Effector memory CD4-positive, alpha-beta T cell (primary cell): ENCODE data around the gene FAHD1.

Source experiments
- DNase-seq, 3 donors: peaks; one replicate each; pipeline ENCODE4 v3.0.0-alpha.2; 2020
- H3K27ac ChIP-seq: 2 replicates; pipeline ENCODE4 v1.7.0; 2013; ENCODE audit warnings: mild to moderate bottlenecking, low read length, moderate library complexity; ENCODE audit not compliant: insufficient read depth, poor library complexity, severe bottlenecking
- H3K27me3 ChIP-seq: replicated peaks from 2 replicates; pipeline ENCODE4 v1.7.0; 2013; ENCODE audit warnings: mild to moderate bottlenecking, low read length; ENCODE audit not compliant: insufficient read depth, control insufficient read depth, poor library complexity, severe bottlenecking
- H3K36me3 ChIP-seq: 2 replicates; pipeline ENCODE4 v1.7.0; 2013; ENCODE audit warnings: mild to moderate bottlenecking, low read length, moderate library complexity; ENCODE audit not compliant: control insufficient read depth, insufficient read depth
- H3K4me1 ChIP-seq: 2 replicates; pipeline ENCODE4 v1.7.0; 2013; ENCODE audit warnings: low read length, mild to moderate bottlenecking; ENCODE audit not compliant: control insufficient read depth, insufficient read depth, poor library complexity, severe bottlenecking
- H3K4me3 ChIP-seq: 2 replicates; pipeline ENCODE4 v1.7.0; 2013; ENCODE audit warnings: low read length, low read depth, mild to moderate bottlenecking; ENCODE audit not compliant: insufficient read depth, poor library complexity, severe bottlenecking
- H3K9me3 ChIP-seq: 2 replicates; pipeline ENCODE4 v1.7.0; 2013; ENCODE audit warnings: mild to moderate bottlenecking, low read length, moderate library complexity; ENCODE audit not compliant: control insufficient read depth

Gene FAHD1

GRCh38 chr16:1845985-1846384 lies 19.0 kb downstream of the FAHD1 start:
- no peaks in the 10 kb centered on the region for H3K27me3 ChIP-seq
- H3K4me3 ChIP-seq, result no peak overlapping the region
- no peak for DNase-seq
- H3K9me3 ChIP-seq, result no peaks in the 10 kb centered on the region
- H3K36me3 ChIP-seq, result no peaks in the 10 kb centered on the region
- H3K27ac ChIP-seq, result no peak overlapping the region
- no peaks in the 10 kb centered on the region for H3K4me1 ChIP-seq

GRCh38 chr16:1846416-1846815 lies 19.4 kb downstream of the FAHD1 start:
- Histone ChIP-seq H3K4me3 (no peak overlapping the region), H3K9me3 (no peaks in the 10 kb centered on the region), H3K4me1 (no peaks in the 10 kb centered on the region), H3K27me3 (no peaks in the 10 kb centered on the region), H3K27ac (no peak overlapping the region), H3K36me3 (no peaks in the 10 kb centered on the region)
- no peak for DNase-seq

- no peak for DNase-seq
- H3K27ac ChIP-seq, result no peak overlapping the region
- no peaks in the 10 kb centered on the region for H3K9me3 ChIP-seq
- no peaks in the 10 kb centered on the region for H3K36me3 ChIP-seq
- H3K27me3 ChIP-seq, result no peaks in the 10 kb centered on the region
- H3K4me1 ChIP-seq, result no peaks in the 10 kb centered on the region
- H3K4me3 ChIP-seq, result no peak overlapping the region
Measured at GRCh38 chr16:1850981-1851380, 24.0 kb downstream of the FAHD1 start.

GRCh38 chr16:1851793-1852192 lies 24.8 kb downstream of the FAHD1 start:
- H3K9me3 ChIP-seq, result no peaks in the 10 kb centered on the region
- no peak overlapping the region for H3K4me3 ChIP-seq
- H3K36me3 ChIP-seq, result no peaks in the 10 kb centered on the region
- DNase-seq, result no peak
- no peak overlapping the region for H3K27ac ChIP-seq
- no peaks in the 10 kb centered on the region for H3K4me1 ChIP-seq
- no peaks in the 10 kb centered on the region for H3K27me3 ChIP-seq

- Histone ChIP-seq H3K27ac (no peak overlapping the region), H3K4me3 (no peak overlapping the region), H3K27me3 (no peaks in the 10 kb centered on the region), H3K36me3 (no peaks in the 10 kb centered on the region), H3K9me3 (no peaks in the 10 kb centered on the region), H3K4me1 (no peaks in the 10 kb centered on the region)
- no peak for DNase-seq
Measured at GRCh38 chr16:1857433-1858097, 30.6 kb downstream of the FAHD1 start.

GRCh38 chr16:1858189-1858865 lies 31.3 kb downstream of the FAHD1 start:
- Histone ChIP-seq H3K9me3 (no peaks in the 10 kb centered on the region), H3K27ac (no peak overlapping the region), H3K27me3 (no peaks in the 10 kb centered on the region), H3K36me3 (no peaks in the 10 kb centered on the region), H3K4me1 (no peaks in the 10 kb centered on the region), H3K4me3 (no peak overlapping the region)
- DNase-seq, result no peak

GRCh38 chr16:1859650-1860049 lies 32.6 kb downstream of the FAHD1 start:
- no peak for DNase-seq
- H3K27ac ChIP-seq, result no peak overlapping the region
- no peaks in the 10 kb centered on the region for H3K9me3 ChIP-seq
- H3K4me1 ChIP-seq, result no peaks in the 10 kb centered on the region
- H3K36me3 ChIP-seq, result no peaks in the 10 kb centered on the region
- no peak overlapping the region for H3K4me3 ChIP-seq
- no peaks in the 10 kb centered on the region for H3K27me3 ChIP-seq

GRCh38 chr16:1861730-1862129 lies 34.7 kb downstream of the FAHD1 start:
- Histone ChIP-seq H3K4me1 (no peaks in the 10 kb centered on the region), H3K27ac (no peak overlapping the region), H3K4me3 (no peak overlapping the region), H3K36me3 (no peaks in the 10 kb centered on the region), H3K27me3 (no peaks in the 10 kb centered on the region), H3K9me3 (no peaks in the 10 kb centered on the region)
- DNase-seq, result no peak

GRCh38 chr16:1862394-1862793 lies 35.4 kb downstream of the FAHD1 start:
- H3K36me3 ChIP-seq, result no peaks in the 10 kb centered on the region
- H3K4me3 ChIP-seq, result no peak overlapping the region
- H3K4me1 ChIP-seq, result no peaks in the 10 kb centered on the region
- no peak overlapping the region for H3K27ac ChIP-seq
- no peaks in the 10 kb centered on the region for H3K9me3 ChIP-seq
- no peaks in the 10 kb centered on the region for H3K27me3 ChIP-seq
- no peak for DNase-seq

GRCh38 chr16:1863681-1864460 lies 36.9 kb downstream of the FAHD1 start:
- Histone ChIP-seq H3K9me3 (no peaks in the 10 kb centered on the region), H3K36me3 (no peaks in the 10 kb centered on the region), H3K27ac (no peak overlapping the region), H3K27me3 (no peaks in the 10 kb centered on the region), H3K4me3 (no peak overlapping the region), H3K4me1 (no peaks in the 10 kb centered on the region)
- DNase-seq, result no peak
